ENCODE results near the gene ADGRB3. TPM values are rescaled to one million over a fixed set of nuclear protein-coding genes. Genes with fewer than 3 reads are reported as not detected.

The ADGRB3 gene
- total and polyA plus RNA-seq, 4 donors, result 0.21 to 2.3 (median 0.48) TPM

GRCh38 chr6:69339163-69339550 lies 704.1 kb downstream of the ADGRB3 start:
- Histone ChIP-seq H3K27ac (ENCODE audit: low read depth in 1 of 2, low read length in 2 of 2) (no peak overlapping the region), H3K9ac (ENCODE audit: low read depth in 1 of 2, low read length in 2 of 2) (no peak overlapping the region), H3K4me1 (ENCODE audit: control insufficient read depth in 4 of 4, insufficient read depth in 4 of 4, low read length in 3 of 4) (no peaks in the 10 kb centered on the region), H3K9me3 (ENCODE audit: control insufficient read depth in 4 of 4, low read length in 3 of 4) (no peaks in the 10 kb centered on the region), H3K4me3 (ENCODE audit: low read depth in 1 of 3, low read length in 3 of 3) (no peak overlapping the region), H3K27me3 (ENCODE audit: control insufficient read depth in 4 of 4, insufficient read depth in 4 of 4, low read length in 3 of 4) (no peaks in the 10 kb centered on the region), H3K36me3 (ENCODE audit: control insufficient read depth in 4 of 4, insufficient read depth in 3 of 4, low read depth in 1 of 4, low read length in 3 of 4) (no peaks in the 10 kb centered on the region)
- no peak for DNase-seq (ENCODE audit: low spot score)
- TF ChIP-seq GABPA (IDR thresholded peaks at IDR 0.05 in 1 of 2, conservative IDR thresholded peaks at IDR 0.05 in 1 of 2), result no peak
- no peak for TF ChIP-seq ZBTB33 (IDR thresholded peaks at IDR 0.05)
- no peak for TF ChIP-seq HNF4G (IDR thresholded peaks at IDR 0.05)
- no peak for TF ChIP-seq NR2F2 (IDR thresholded peaks at IDR 0.05)
- TF ChIP-seq SP1 (IDR thresholded peaks at IDR 0.05), result no peak
- no peak for TF ChIP-seq FOXA2 (IDR thresholded peaks at IDR 0.05)
- no peak for TF ChIP-seq HNF4A (conservative IDR thresholded peaks at IDR 0.05)
- no peak for TF ChIP-seq REST (IDR thresholded peaks at IDR 0.05)
- TF ChIP-seq MAX (IDR thresholded peaks at IDR 0.05), result no peak
- TF ChIP-seq EGR1 (IDR thresholded peaks at IDR 0.05; ENCODE audit: low read depth in 2 of 2), result no peak
- TF ChIP-seq FOXA1 (IDR thresholded peaks at IDR 0.05), result no peak
- TF ChIP-seq CTCF (IDR thresholded peaks at IDR 0.05; ENCODE audit: low read depth, low read length, missing input control), result no peak
- no peak for TF ChIP-seq RXRA (IDR thresholded peaks at IDR 0.05)
- no peak for TF ChIP-seq ATF3 (IDR thresholded peaks at IDR 0.05)
- TF ChIP-seq TAF1 (conservative IDR thresholded peaks at IDR 0.05), result no peak
- TF ChIP-seq RAD21 (IDR thresholded peaks at IDR 0.05), result no peak
- TF ChIP-seq JUND (IDR thresholded peaks at IDR 0.05), result no peak
- 72% methylated on average over 6 of the region's 6 CpGs for WGBS

- no peaks in the 10 kb centered on the region for H3K36me3 ChIP-seq (ENCODE audit: control insufficient read depth in 4 of 4, insufficient read depth in 3 of 4, low read depth in 1 of 4, low read length in 3 of 4)
- no peak for TF ChIP-seq HNF4G (IDR thresholded peaks at IDR 0.05)
- TF ChIP-seq FOXA1 (IDR thresholded peaks at IDR 0.05), result no peak
- TF ChIP-seq SP1 (IDR thresholded peaks at IDR 0.05), result no peak
- TF ChIP-seq YY1 (IDR thresholded peaks at IDR 0.05), result no peak
- TF ChIP-seq TAF1 (conservative IDR thresholded peaks at IDR 0.05), result no peak
- TF ChIP-seq GABPA (IDR thresholded peaks at IDR 0.05 in 1 of 2, conservative IDR thresholded peaks at IDR 0.05 in 1 of 2), result no peak
- no peak for TF ChIP-seq NR2F2 (IDR thresholded peaks at IDR 0.05)
- TF ChIP-seq ATF3 (IDR thresholded peaks at IDR 0.05), result no peak
- no peak for TF ChIP-seq FOXA2 (IDR thresholded peaks at IDR 0.05)
- no peak for TF ChIP-seq RXRA (IDR thresholded peaks at IDR 0.05)
- no peak for TF ChIP-seq RAD21 (IDR thresholded peaks at IDR 0.05)
- TF ChIP-seq JUND (IDR thresholded peaks at IDR 0.05), result no peak
- TF ChIP-seq ZBTB33 (IDR thresholded peaks at IDR 0.05), result no peak
- no peak for TF ChIP-seq MAX (IDR thresholded peaks at IDR 0.05)
- no peak overlapping the region for H3K9ac ChIP-seq (ENCODE audit: low read depth in 1 of 2, low read length in 2 of 2)
- H3K27me3 ChIP-seq (ENCODE audit: control insufficient read depth in 4 of 4, insufficient read depth in 4 of 4, low read length in 3 of 4), result no peaks in the 10 kb centered on the region
- no peak overlapping the region for H3K4me3 ChIP-seq (ENCODE audit: low read depth in 1 of 3, low read length in 3 of 3)
- DNase-seq (ENCODE audit: low spot score), result no peak
- WGBS, result 87% methylated on average over 1 of the region's 1 CpG
- no peaks in the 10 kb centered on the region for H3K4me1 ChIP-seq (ENCODE audit: control insufficient read depth in 4 of 4, insufficient read depth in 4 of 4, low read length in 3 of 4)
- H3K27ac ChIP-seq (ENCODE audit: low read depth in 1 of 2, low read length in 2 of 2), result no peak overlapping the region
- no peaks in the 10 kb centered on the region for H3K9me3 ChIP-seq (ENCODE audit: control insufficient read depth in 4 of 4, low read length in 3 of 4)
Measured at GRCh38 chr6:69340196-69340595, 705.1 kb downstream of the ADGRB3 start.
